H9 (cell line): ENCODE results near the gene AFAP1L2. TPM values are rescaled to one million over a fixed set of nuclear protein-coding genes. Genes with fewer than 3 reads are reported as not detected.

Experiments used
- DNase-seq: peaks from one replicate; pipeline ENCODE4 v3.0.0-alpha.2; 2017
- H2AFZ ChIP-seq: one replicate; pipeline ENCODE4 v1.6.1; 2013; ENCODE audit warnings: mild to moderate bottlenecking, low read length, control low read depth, moderate library complexity
- H2AK5ac ChIP-seq: 2 replicates; pipeline ENCODE4 v1.6.1; 2013; ENCODE audit warnings: low read length, control low read depth, mixed read lengths; ENCODE audit not compliant: insufficient read length
- H2BK120ac ChIP-seq: one replicate; pipeline ENCODE4 v1.6.1; 2013; ENCODE audit warnings: low read depth, mild to moderate bottlenecking, low read length, control low read depth, inconsistent platforms; ENCODE audit not compliant: poor library complexity, severe bottlenecking
- H2BK12ac ChIP-seq: 2 replicates; pipeline ENCODE4 v1.6.1; 2013; ENCODE audit warnings: low read length, control low read depth, mixed read lengths, low read depth; ENCODE audit not compliant: insufficient read length
- H2BK15ac ChIP-seq: 2 replicates; pipeline ENCODE4 v1.6.1; 2013; ENCODE audit warnings: low read depth, low read length, control low read depth
- H2BK20ac ChIP-seq: one replicate; pipeline ENCODE4 v1.6.1; 2013; ENCODE audit warnings: low read depth, mild to moderate bottlenecking, low read length, control low read depth, inconsistent platforms; ENCODE audit not compliant: poor library complexity, severe bottlenecking
- H2BK5ac ChIP-seq: 2 replicates; pipeline ENCODE4 v1.6.1; 2013; ENCODE audit warnings: low read length, control low read depth, mixed read lengths; ENCODE audit not compliant: insufficient read length
- H3K14ac ChIP-seq: 2 replicates; pipeline ENCODE4 v1.6.1; 2013; ENCODE audit warnings: low read length, control low read depth; ENCODE audit not compliant: insufficient read depth
- H3K18ac ChIP-seq: 2 replicates; pipeline ENCODE4 v1.6.1; 2013; ENCODE audit warnings: low read depth, mild to moderate bottlenecking, mixed read lengths, low read length, control low read depth; ENCODE audit not compliant: insufficient read length
- H3K23ac ChIP-seq: 2 replicates; pipeline ENCODE4 v1.6.1; 2013; ENCODE audit warnings: low read length, control low read depth, mixed read lengths, low read depth; ENCODE audit not compliant: insufficient read length
- H3K23me2 ChIP-seq: 2 replicates; pipeline ENCODE4 v1.6.1; 2013; ENCODE audit warnings: low read depth, mild to moderate bottlenecking, mixed read lengths, low read length, control low read depth; ENCODE audit not compliant: insufficient read length, poor library complexity, severe bottlenecking
- H3K27ac ChIP-seq: 2 replicates; pipeline ENCODE4 v1.5.1; 2013; ENCODE audit warnings: low read length, control low read depth, mixed read lengths, low read depth; ENCODE audit not compliant: insufficient read length
- H3K27me3 ChIP-seq: 2 replicates; pipeline ENCODE4 v1.6.1; 2013; ENCODE audit warnings: low read length, control low read depth, inconsistent platforms; ENCODE audit not compliant: insufficient read depth
- H3K4ac ChIP-seq: 2 replicates; pipeline ENCODE4 v1.6.1; 2013; ENCODE audit warnings: low read depth, mild to moderate bottlenecking, control low read depth, inconsistent platforms, low read length, moderate library complexity
- H3K4me1 ChIP-seq: 2 replicates; pipeline ENCODE4 v1.6.1; 2013; ENCODE audit warnings: low read length, control low read depth, inconsistent platforms; ENCODE audit not compliant: insufficient read depth
- H3K4me2 ChIP-seq: 2 replicates; pipeline ENCODE4 v1.6.1; 2013; ENCODE audit warnings: low read length, control low read depth, mixed read lengths; ENCODE audit not compliant: insufficient read length, insufficient read depth
- H3K56ac ChIP-seq: 2 replicates; pipeline ENCODE4 v1.6.1; 2013; ENCODE audit warnings: low read depth, mild to moderate bottlenecking, mixed read lengths, low read length, control low read depth; ENCODE audit not compliant: insufficient read length
- H3K79me1 ChIP-seq: 2 replicates; pipeline ENCODE4 v1.6.1; 2013; ENCODE audit warnings: low read depth, mild to moderate bottlenecking, moderate library complexity, low read length, control low read depth, inconsistent platforms; ENCODE audit not compliant: insufficient read depth, poor library complexity, severe bottlenecking
- H3K79me2 ChIP-seq: 2 replicates; pipeline ENCODE4 v1.6.1; 2013; ENCODE audit warnings: low read length, control low read depth, inconsistent platforms; ENCODE audit not compliant: insufficient read depth
- H3K9ac ChIP-seq: 2 replicates; pipeline ENCODE4 v1.6.1; 2013; ENCODE audit warnings: low read length, control low read depth, mixed read lengths; ENCODE audit not compliant: insufficient read length; ENCODE audit errors: extremely low read depth
- H3K9me3 ChIP-seq: one replicate; pipeline ENCODE4 v1.6.1; 2013; ENCODE audit warnings: low read depth, low read length, inconsistent platforms; ENCODE audit not compliant: control insufficient read depth
- H3T11ph ChIP-seq: one replicate; pipeline ENCODE4 v1.6.1; 2013; ENCODE audit warnings: mild to moderate bottlenecking, low read length, control low read depth, inconsistent platforms
- H4K20me1 ChIP-seq: one replicate; pipeline ENCODE4 v1.6.1; 2013; ENCODE audit not compliant: control insufficient read depth, insufficient read length, insufficient read depth
- H4K5ac ChIP-seq: 2 replicates; pipeline ENCODE4 v1.6.1; 2013; ENCODE audit warnings: low read depth, mild to moderate bottlenecking, mixed read lengths, low read length, control low read depth; ENCODE audit not compliant: insufficient read length
- H4K8ac ChIP-seq: replicated peaks from 2 replicates; pipeline ENCODE4 v1.6.1; 2013; ENCODE audit warnings: low read length, control low read depth, mixed read lengths, low read depth; ENCODE audit not compliant: insufficient read length
- H4K91ac ChIP-seq: 2 replicates; pipeline ENCODE4 v1.6.1; 2013; ENCODE audit warnings: low read depth, mild to moderate bottlenecking, moderate library complexity, mixed read lengths, low read length, control low read depth; ENCODE audit not compliant: insufficient read length
- H3K27ac Mint-ChIP-seq, 3 experiments: 2 replicates in 2 of 3; 3 replicates in 1 of 3; pipeline ENCODE4 v1.8.0; 2020 to 2021; ENCODE audit warnings: mixed read lengths in 3 of 3, mild to moderate bottlenecking in 1 of 3, moderate library complexity in 1 of 3
- H3K27me3 Mint-ChIP-seq: 2 replicates; pipeline ENCODE4 v1.8.0; 2021; ENCODE audit warnings: low read depth, mild to moderate bottlenecking, moderate library complexity, mixed read lengths
- H3K36me3 Mint-ChIP-seq, 3 experiments: 2 replicates in 2 of 3; 3 replicates in 1 of 3; pipeline ENCODE4 v1.8.0; 2020 to 2021; ENCODE audit warnings: low read depth in 3 of 3, mixed read lengths in 3 of 3; ENCODE audit not compliant: insufficient read depth in 1 of 3
- H3K4me1 Mint-ChIP-seq, 2 experiments: 2 replicates each; pipeline ENCODE4 v1.8.0; 2020; ENCODE audit warnings: mixed read lengths in 2 of 2
- H3K4me3 Mint-ChIP-seq, 2 experiments: 2 replicates in 1 of 2; 3 replicates in 1 of 2; pipeline ENCODE4 v1.8.0; 2020 to 2021; ENCODE audit warnings: mild to moderate bottlenecking in 2 of 2, mixed read lengths in 2 of 2, moderate library complexity in 1 of 2
- H3K9me3 Mint-ChIP-seq, 2 experiments: 2 replicates in 1 of 2; 3 replicates in 1 of 2; pipeline ENCODE4 v1.8.0; 2020; ENCODE audit warnings: mild to moderate bottlenecking in 2 of 2, mixed read lengths in 2 of 2, moderate library complexity in 1 of 2
- WGBS: extraction: QIAGEN DNeasy Blood & Tissue Kit; methylation state at CpG from one replicate; pipeline ENCODE4 v1.1.7; 2013; ENCODE audit warnings: missing lambda C conversion rate, low lambda C conversion rate, mixed read lengths; ENCODE audit not compliant: insufficient read length; ENCODE audit errors: extremely low coverage; 5-methylcytosine and 5-hydroxymethylcytosine counted together
- total RNA-seq: library from RNA; stranded (reverse); gene quantifications from 2 replicates; pipeline ENCODE4 v1.2.1, GENCODE V29; 2021
- TF ChIP-seq, protein P1 (sequence below): fragments of 200-600 bp; sonication (generic); conservative IDR thresholded peaks from 3 replicates; pipeline ENCODE4 v1.8.0; 2021; ENCODE audit warnings: antibody characterized with exemption, mild to moderate bottlenecking

AFAP1L2 gene
- total RNA-seq, 1 experiment from 2014 or later, result 0.77 TPM

DNA sequence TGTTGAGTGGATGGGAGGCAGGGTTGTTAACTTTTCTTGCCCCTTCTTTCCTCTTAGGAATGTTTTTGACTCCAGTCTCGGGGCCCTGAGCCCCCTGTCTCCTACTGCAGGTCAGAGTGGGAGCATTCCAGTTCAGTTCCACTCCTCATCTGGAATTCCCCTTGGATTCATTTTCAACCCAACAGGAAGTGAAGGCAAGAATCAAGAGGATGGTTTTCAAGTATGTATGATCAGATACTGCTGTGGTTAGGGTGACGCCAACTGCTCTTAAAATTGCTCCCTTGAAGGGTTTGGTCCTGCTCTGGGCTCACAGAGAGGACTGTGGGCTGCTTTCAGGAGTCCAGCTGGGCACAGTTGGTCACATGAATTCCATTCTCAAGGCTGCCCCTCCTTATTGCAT is 143.2 kb downstream of the AFAP1L2 start:
- Histone ChIP-seq H4K91ac (no peak overlapping the region), H3K27ac (no peak overlapping the region), H2BK5ac (no peak overlapping the region), H3K23me2 (no peaks in the 10 kb centered on the region), H3K56ac (no peak overlapping the region), H3K79me2 (no peaks in the 10 kb centered on the region), H4K5ac (no peak overlapping the region), H3K18ac (no peak overlapping the region), H3T11ph (no peak overlapping the region), H2AFZ (no peak overlapping the region), H2AK5ac (no peak overlapping the region), H4K20me1 (no peaks in the 10 kb centered on the region), H2BK12ac (no peak overlapping the region), H2BK15ac (no peak overlapping the region), H3K23ac (no peak overlapping the region), H3K9me3 (no peaks in the 10 kb centered on the region), H2BK20ac (no peak overlapping the region), H3K14ac (no peak overlapping the region), H3K4me1 (no peaks in the 10 kb centered on the region; the same call in 1 of the 2 replicates), H2BK120ac (no peak overlapping the region), H4K8ac (no peak overlapping the region), H3K79me1 (no peaks in the 10 kb centered on the region), H3K4ac (no peak overlapping the region), H3K27me3 (no peaks in the 10 kb centered on the region; the same call in 1 of the 2 replicates), H3K4me2 (no peak overlapping the region), H3K9ac (no peak overlapping the region)
- Mint-ChIP-seq H3K27ac (no peak overlapping the region; a peak in 1 of 7 replicates), H3K4me3 (no peak overlapping the region), H3K27me3 (no peaks in the 10 kb centered on the region), H3K9me3 (no peaks in the 10 kb centered on the region), H3K36me3 (no peaks in the 10 kb centered on the region), H3K4me1 (peaks cover 17 to 19% of the 10 kb centered on the region in 2 experiments)
- TF ChIP-seq, protein P1, sequence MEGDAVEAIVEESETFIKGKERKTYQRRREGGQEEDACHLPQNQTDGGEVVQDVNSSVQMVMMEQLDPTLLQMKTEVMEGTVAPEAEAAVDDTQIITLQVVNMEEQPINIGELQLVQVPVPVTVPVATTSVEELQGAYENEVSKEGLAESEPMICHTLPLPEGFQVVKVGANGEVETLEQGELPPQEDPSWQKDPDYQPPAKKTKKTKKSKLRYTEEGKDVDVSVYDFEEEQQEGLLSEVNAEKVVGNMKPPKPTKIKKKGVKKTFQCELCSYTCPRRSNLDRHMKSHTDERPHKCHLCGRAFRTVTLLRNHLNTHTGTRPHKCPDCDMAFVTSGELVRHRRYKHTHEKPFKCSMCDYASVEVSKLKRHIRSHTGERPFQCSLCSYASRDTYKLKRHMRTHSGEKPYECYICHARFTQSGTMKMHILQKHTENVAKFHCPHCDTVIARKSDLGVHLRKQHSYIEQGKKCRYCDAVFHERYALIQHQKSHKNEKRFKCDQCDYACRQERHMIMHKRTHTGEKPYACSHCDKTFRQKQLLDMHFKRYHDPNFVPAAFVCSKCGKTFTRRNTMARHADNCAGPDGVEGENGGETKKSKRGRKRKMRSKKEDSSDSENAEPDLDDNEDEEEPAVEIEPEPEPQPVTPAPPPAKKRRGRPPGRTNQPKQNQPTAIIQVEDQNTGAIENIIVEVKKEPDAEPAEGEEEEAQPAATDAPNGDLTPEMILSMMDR, result no peak
- DNase-seq, result no peak
- WGBS, result no CpG with 5 or more reads among the region's 2 CpGs
